HG03469 (cell line): ENCODE results near the gene GCN1.
"Not testable (repeated sequence)": the region's sequence is repeated elsewhere in the genome, so short reads cannot be mapped to it uniquely, and the experiment has no call there.

Source experiments
- ATAC-seq: cut with Tn5 transposase; IDR thresholded peaks from one replicate; pipeline ENCODE4 v1.9.1; 2021; ENCODE audit warnings: mild to moderate bottlenecking, moderate library complexity, moderate number of reproducible peaks; ENCODE audit not compliant: unreplicated experiment

The GCN1 gene

GRCh38 chr12:120215766-120216735 lies 21.5 kb upstream of the GCN1 start:
- no peak for ATAC-seq

- no peak for ATAC-seq
Measured at GRCh38 chr12:120215357-120215735, 20.8 kb upstream of the GCN1 start.

- no peak for ATAC-seq
Measured at GRCh38 chr12:120214626-120215356, 20.3 kb upstream of the GCN1 start.

- no peak for ATAC-seq
Measured at GRCh38 chr12:120213758-120214157, 19.2 kb upstream of the GCN1 start.

- ATAC-seq = not testable (repeated sequence)
Measured at GRCh38 chr12:120213182-120213581, 18.7 kb upstream of the GCN1 start.

GRCh38 chr12:120212301-120212700 lies 17.8 kb upstream of the GCN1 start:
- ATAC-seq = no peak

- no peak for ATAC-seq
Measured at GRCh38 chr12:120211904-120212283, 17.4 kb upstream of the GCN1 start.

- no peak for ATAC-seq
Measured at GRCh38 chr12:120211243-120211903, 16.9 kb upstream of the GCN1 start.

- ATAC-seq = no peak
Measured at GRCh38 chr12:120209851-120210250, 15.3 kb upstream of the GCN1 start.

GRCh38 chr12:120207227-120207626 lies 12.7 kb upstream of the GCN1 start:
- no peak for ATAC-seq

GRCh38 chr12:120206781-120207180 lies 12.3 kb upstream of the GCN1 start:
- ATAC-seq = not testable (repeated sequence)

GRCh38 chr12:120206228-120206627 lies 11.7 kb upstream of the GCN1 start:
- no peak for ATAC-seq

GRCh38 chr12:120204171-120204570 lies 9.7 kb upstream of the GCN1 start:
- no peak for ATAC-seq

GRCh38 chr12:120200364-120200800 lies 5.9 kb upstream of the GCN1 start:
- ATAC-seq = no peak

- no peak for ATAC-seq
Measured at GRCh38 chr12:120199595-120200306, 5.2 kb upstream of the GCN1 start.

- ATAC-seq = no peak
Measured at GRCh38 chr12:120199025-120199424, 4.5 kb upstream of the GCN1 start.

GRCh38 chr12:120197542-120197887 lies 3.0 kb upstream of the GCN1 start:
- no peak for ATAC-seq

GRCh38 chr12:120196817-120197541 lies 2.5 kb upstream of the GCN1 start:
- not testable (repeated sequence) for ATAC-seq

GRCh38 chr12:120196363-120196762 lies 1.8 kb upstream of the GCN1 start:
- ATAC-seq = no peak

GRCh38 chr12:120194226-120194533 lies 335 bp downstream of the GCN1 start:
- ATAC-seq = no peak
